ENCODE results near the gene ABI1. TPM values are rescaled to one million over a fixed set of nuclear protein-coding genes. Genes with fewer than 3 reads are reported as not detected.

ABI1 gene
- total and polyA plus RNA-seq, 4 donors: 25.1 to 70.2 (median 45.3) TPM

- TF ChIP-seq CTCF (IDR thresholded peaks at IDR 0.05; ENCODE audit: control extremely low read depth, extremely low read depth): no peak
- Histone ChIP-seq H3K27me3 (ENCODE audit: control insufficient read depth in 3 of 3, insufficient read depth in 3 of 3, low read length in 2 of 3) (no peaks in the 10 kb centered on the region), H3K36me3 (ENCODE audit: control insufficient read depth in 4 of 4, insufficient read depth in 4 of 4, low read length in 4 of 4) (no peaks in the 10 kb centered on the region), H3K27ac (ENCODE audit: low read depth in 1 of 2, low read length in 1 of 2) (no peak overlapping the region), H3K9ac (ENCODE audit: insufficient read depth in 1 of 2, low read length in 2 of 2) (no peak overlapping the region), H3K9me3 (ENCODE audit: control insufficient read depth in 4 of 4, insufficient read depth in 3 of 4, low read length in 3 of 4) (peaks cover 0 to 4% (median 0%) of the 10 kb centered on the region in 4 donors), H3K4me3 (no peak overlapping the region), H3K4me1 (ENCODE audit: control insufficient read depth in 5 of 5, insufficient read depth in 5 of 5, low read length in 5 of 5) (peaks cover 0 to 5% (median 2%) of the 10 kb centered on the region in 5 donors)
- WGBS, 2 donors: 68 to 82% methylated on average over 5 of the region's 5 CpGs
- DNase-seq (no peak), ATAC-seq (ENCODE audit: insufficient read depth, low FRiP score) (no peak)
Observed at GRCh38 chr10:26829810-26830515, 30.8 kb downstream of the ABI1 start.

- no peak for ATAC-seq (ENCODE audit: insufficient read depth, low FRiP score)
- Histone ChIP-seq H3K9me3 (ENCODE audit: control insufficient read depth in 4 of 4, insufficient read depth in 3 of 4, low read length in 3 of 4) (no peaks in the 10 kb centered on the region), H3K9ac (ENCODE audit: insufficient read depth in 1 of 2, low read length in 2 of 2) (no peak overlapping the region), H3K27me3 (ENCODE audit: control insufficient read depth in 3 of 3, insufficient read depth in 3 of 3, low read length in 2 of 3) (no peaks in the 10 kb centered on the region), H3K4me3 (no peak overlapping the region), H3K27ac (ENCODE audit: low read depth in 1 of 2, low read length in 1 of 2) (no peak overlapping the region), H3K36me3 (ENCODE audit: control insufficient read depth in 4 of 4, insufficient read depth in 4 of 4, low read length in 4 of 4) (peaks cover 0 to 3% (median 1%) of the 10 kb centered on the region in 4 donors), H3K4me1 (ENCODE audit: control insufficient read depth in 5 of 5, insufficient read depth in 5 of 5, low read length in 5 of 5) (peaks cover 0 to 9% (median 0%) of the 10 kb centered on the region in 5 donors)
- no peak for TF ChIP-seq CTCF (IDR thresholded peaks at IDR 0.05; ENCODE audit: control extremely low read depth, extremely low read depth)
- DNase-seq: no peak
- 97 to 100% methylated on average over 1 of the region's 1 CpG for WGBS, 2 donors
Observed at GRCh38 chr10:26824015-26824690, 36.6 kb downstream of the ABI1 start.

- DNase-seq (no peak), ATAC-seq (ENCODE audit: insufficient read depth, low FRiP score) (no peak)
- TF ChIP-seq CTCF (IDR thresholded peaks at IDR 0.05; ENCODE audit: control extremely low read depth, extremely low read depth): no peak
- no peak overlapping the region for H3K4me3 ChIP-seq
- no peaks in the 10 kb centered on the region for H3K27me3 ChIP-seq (ENCODE audit: control insufficient read depth in 3 of 3, insufficient read depth in 3 of 3, low read length in 2 of 3)
- H3K9me3 ChIP-seq (ENCODE audit: control insufficient read depth in 4 of 4, insufficient read depth in 3 of 4, low read length in 3 of 4): no peaks in the 10 kb centered on the region
- peaks cover 0 to 11% (median 0%) of the 10 kb centered on the region in 5 donors for H3K4me1 ChIP-seq (ENCODE audit: control insufficient read depth in 5 of 5, insufficient read depth in 5 of 5, low read length in 5 of 5)
- no peak overlapping the region for H3K27ac ChIP-seq (ENCODE audit: low read depth in 1 of 2, low read length in 1 of 2)
- WGBS, 2 donors: 91 to 97% methylated on average over 3 of the region's 3 CpGs
- peaks cover 0 to 3% (median 1%) of the 10 kb centered on the region in 4 donors for H3K36me3 ChIP-seq (ENCODE audit: control insufficient read depth in 4 of 4, insufficient read depth in 4 of 4, low read length in 4 of 4)
- H3K9ac ChIP-seq (ENCODE audit: insufficient read depth in 1 of 2, low read length in 2 of 2): no peak overlapping the region
Observed at GRCh38 chr10:26821699-26822570, 38.8 kb downstream of the ABI1 start.

All from lung (tissue), 12 donors.